Esophagus muscularis mucosa (tissue), 4 donors: ENCODE data around the gene NBEA. TPM values are rescaled to one million over a fixed set of nuclear protein-coding genes. Genes with fewer than 3 reads are reported as not detected.

ENCODE experiments used
- DNase-seq: peaks from one replicate; pipeline ENCODE4 v3.0.0-alpha.2; 2017; ENCODE audit errors: extremely low spot score
- H3K27ac ChIP-seq, 4 donors: fragments of 200-600 bp; sonication (generic); replicated peaks in 1 of 4; 1 replicate in 3 of 4; 2 replicates in 1 of 4; pipeline ENCODE4 v1.5.1; 2016 to 2019; ENCODE audit warnings: mild to moderate bottlenecking in 1 of 4
- H3K27me3 ChIP-seq, 4 donors: fragments of 200-600 bp; sonication (generic); one replicate each; pipeline versions ENCODE4 v1.5.1 to v1.6.0; 2016 to 2019
- H3K36me3 ChIP-seq, 4 donors: fragments of 200-600 bp; sonication (generic); one replicate each; pipeline ENCODE4 v1.5.1; 2016 to 2019
- H3K4me1 ChIP-seq, 4 donors: fragments of 200-600 bp; sonication (generic); one replicate each; pipeline ENCODE4 v1.5.1; 2016 to 2019
- H3K4me3 ChIP-seq, 4 donors: fragments of 200-600 bp; sonication (generic); 1 replicate in 2 of 4; 2 replicates in 2 of 4; pipeline ENCODE4 v1.5.1; 2016 to 2019; ENCODE audit warnings: mild to moderate bottlenecking in 4 of 4, moderate library complexity in 1 of 4
- H3K9me3 ChIP-seq, 4 donors: fragments of 200-600 bp; sonication (generic); 1 replicate in 3 of 4; 2 replicates in 1 of 4; pipeline ENCODE4 v1.5.1; 2016 to 2019
- CTCF ChIP-seq, 3 experiments: fragments of 200-600 bp in 2 of 3; fragments of 450-650 bp in 1 of 3; sonication (generic) in 2 of 3; IDR thresholded peaks; one replicate each; pipeline ENCODE4 v1.5.1; 2017 to 2019; ENCODE audit warnings: antibody characterized with exemption in 3 of 3, mild to moderate bottlenecking in 2 of 3, moderate library complexity in 1 of 3
- EP300 ChIP-seq: sonication (generic); formaldehyde crosslinking; IDR thresholded peaks from one replicate; pipeline ENCODE4 v1.6.1; 2017; ENCODE audit warnings: antibody characterized with exemption
- POLR2A ChIP-seq: fragments of 450-650 bp; IDR thresholded peaks from one replicate; pipeline ENCODE4 v1.6.1; 2017; ENCODE audit warnings: antibody characterized with exemption, moderate library complexity, mild to moderate bottlenecking, low read depth
- POLR2AphosphoS5 ChIP-seq, 2 donors: sonication (generic); formaldehyde crosslinking; IDR thresholded peaks; one replicate each; pipeline ENCODE4 v1.6.1; 2017; ENCODE audit warnings: antibody characterized with exemption in 2 of 2
- WGBS: methylation state at CpG from one replicate; pipeline ENCODE4 v1.1.5; 2018; 5-methylcytosine and 5-hydroxymethylcytosine counted together
- intact Hi-C: fragments of 100-400 bp; cut with DNase I; formaldehyde crosslinking; loops from one replicate; pipeline ENCODE4 v1.15.1; 2023
- total RNA-seq, 4 donors: library from RNA; depleted of rRNA; stranded (reverse); fragments of >200 nt; gene quantifications; one replicate each; pipeline versions ENCODE4 v1.1.0 to v1.2.1, GENCODE V29; 2016

NBEA gene
- total RNA-seq, 4 donors from 2014 or later: 21.0 to 30.8 (median 25.0) TPM

GRCh38 chr13:35211949-35212348 is 269.9 kb downstream of the NBEA start:
- TF ChIP-seq CTCF (IDR thresholded peaks at IDR 0.05): no peak
- TF ChIP-seq EP300: no peak
- TF ChIP-seq POLR2AphosphoS5 (IDR thresholded peaks at IDR 0.05): no peak
- no peak for TF ChIP-seq POLR2A
- no peak for DNase-seq
- H3K4me1 ChIP-seq: peaks cover 0 to 6% (median 3%) of the 10 kb centered on the region in 4 donors
- H3K9me3 ChIP-seq: no peaks in the 10 kb centered on the region
- no peaks in the 10 kb centered on the region for H3K36me3 ChIP-seq
- H3K27ac ChIP-seq: no peak overlapping the region
- WGBS: 96% methylated on average over 4 of the region's 4 CpGs
- intact Hi-C loops: no loop called here
- no peaks in the 10 kb centered on the region for H3K27me3 ChIP-seq
- H3K4me3 ChIP-seq: no peak overlapping the region

GRCh38 chr13:35213911-35214310 is 271.8 kb downstream of the NBEA start:
- no peak for DNase-seq
- no peak overlapping the region for H3K27ac ChIP-seq
- TF ChIP-seq EP300 (no peak), POLR2AphosphoS5 (IDR thresholded peaks at IDR 0.05) (no peak)
- H3K4me3 ChIP-seq: no peak overlapping the region
- 94% methylated on average over 3 of the region's 3 CpGs for WGBS
- no peaks in the 10 kb centered on the region for H3K27me3 ChIP-seq
- peaks cover 0 to 6% (median 3%) of the 10 kb centered on the region in 4 donors for H3K4me1 ChIP-seq
- intact Hi-C loops: no loop called here
- H3K36me3 ChIP-seq: no peaks in the 10 kb centered on the region
- no peaks in the 10 kb centered on the region for H3K9me3 ChIP-seq

- DNase-seq: no peak
- no peaks in the 10 kb centered on the region for H3K27me3 ChIP-seq
- no peak overlapping the region for H3K27ac ChIP-seq
- WGBS: 42% methylated on average over 2 of the region's 2 CpGs
- H3K36me3 ChIP-seq: peaks cover 0 to 7% (median 2%) of the 10 kb centered on the region in 4 donors
- no peak overlapping the region for H3K4me3 ChIP-seq
- intact Hi-C loops: no loop called here
- TF ChIP-seq POLR2A: no peak
- no peak for TF ChIP-seq EP300
- peaks cover 0 to 6% (median 3%) of the 10 kb centered on the region in 4 donors for H3K4me1 ChIP-seq
- no peaks in the 10 kb centered on the region for H3K9me3 ChIP-seq
These were observed 274.1 kb downstream of the NBEA start for GRCh38 chr13:35216131-35216530.

GRCh38 chr13:35219021-35219420 is 277.0 kb downstream of the NBEA start:
- H3K27ac ChIP-seq: no peak overlapping the region
- no peaks in the 10 kb centered on the region for H3K27me3 ChIP-seq
- no peak for TF ChIP-seq POLR2AphosphoS5 (IDR thresholded peaks at IDR 0.05)
- no peak for TF ChIP-seq CTCF (IDR thresholded peaks at IDR 0.05)
- TF ChIP-seq POLR2A: no peak
- no peak for TF ChIP-seq EP300
- no peaks in the 10 kb centered on the region for H3K9me3 ChIP-seq
- no peak overlapping the region for H3K4me3 ChIP-seq
- H3K4me1 ChIP-seq: peaks cover 0 to 6% (median 3%) of the 10 kb centered on the region in 4 donors
- intact Hi-C loops: no loop called here
- no peak for DNase-seq
- 69% methylated on average over 1 of the region's 1 CpG for WGBS
- peaks cover 0 to 8% (median 2%) of the 10 kb centered on the region in 4 donors for H3K36me3 ChIP-seq

- TF ChIP-seq CTCF (IDR thresholded peaks at IDR 0.05) (no peak), POLR2A (no peak), EP300 (no peak)
- intact Hi-C loops: no loop called here
- no peaks in the 10 kb centered on the region for H3K27me3 ChIP-seq
- H3K36me3 ChIP-seq: peaks cover 0 to 4% (median 0%) of the 10 kb centered on the region in 4 donors
- H3K4me3 ChIP-seq: no peak overlapping the region
- H3K9me3 ChIP-seq: no peaks in the 10 kb centered on the region
- H3K27ac ChIP-seq: no peak overlapping the region
- no peak for DNase-seq
- H3K4me1 ChIP-seq: no peaks in the 10 kb centered on the region
- 69% methylated on average over 1 of the region's 1 CpG for WGBS
These were observed 283.1 kb downstream of the NBEA start for GRCh38 chr13:35225159-35225558.

GRCh38 chr13:35225582-35225981 is 283.5 kb downstream of the NBEA start:
- H3K27ac ChIP-seq: no peak overlapping the region
- no peaks in the 10 kb centered on the region for H3K4me1 ChIP-seq
- no peaks in the 10 kb centered on the region for H3K9me3 ChIP-seq
- peaks cover 0 to 4% (median 0%) of the 10 kb centered on the region in 4 donors for H3K36me3 ChIP-seq
- H3K27me3 ChIP-seq: no peaks in the 10 kb centered on the region
- WGBS: 100% methylated on average over 2 of the region's 2 CpGs
- intact Hi-C loops: no loop called here
- H3K4me3 ChIP-seq: no peak overlapping the region
- DNase-seq: no peak
- TF ChIP-seq EP300: no peak
- no peak for TF ChIP-seq POLR2AphosphoS5 (IDR thresholded peaks at IDR 0.05)
- no peak for TF ChIP-seq POLR2A
- no peak for TF ChIP-seq CTCF (IDR thresholded peaks at IDR 0.05)
